A549 (cell line): Measurements from ENCODE around the gene NLRP8. TPM values are rescaled to one million over a fixed set of nuclear protein-coding genes. Genes with fewer than 3 reads are reported as not detected.

Source experiments
- ATAC-seq, 2 experiments: fragments of 200-7000 bp in 1 of 2; fragments of >200 bp in 1 of 2; cut with Nextera tagmentation in 1 of 2; cut with Tn5 transposase in 1 of 2; 3 replicates each; pipeline versions ENCODE4 v1.8.0 to v1.9.1; 2018 to 2020; ENCODE audit warnings: mild to moderate bottlenecking in 1 of 2, moderate library complexity in 1 of 2
- CTCF ChIA-PET: fragments of 300-600 bp; sonication (Branson Sonifier 250); formaldehyde crosslinking; extraction: SDS; loops from one replicate; lab custom pipeline; 2021; ENCODE audit warnings: antibody characterized with exemption, inconsistent platforms; lab: Yijun Ruan, JAX
- POLR2A ChIA-PET: fragments of 350-600 bp; formaldehyde crosslinking; extraction: SDS; loops from one replicate; lab custom pipeline; 2021; ENCODE audit warnings: antibody characterized with exemption, inconsistent platforms; lab: Yijun Ruan, JAX
- DNase-seq, 2 experiments: peaks; one replicate each; pipeline versions ENCODE4 v3.0.0 to v3.0.0-alpha.2; 2011 to 2016; ENCODE audit warnings: low read depth in 1 of 2, low spot score in 1 of 2
- FAIRE-seq: peaks from 2 replicates; lab custom pipeline; 2011; peaks lifted over from hg19 to GRCh38; lab: Jason Lieb, UNC
- H3K27ac ChIP-seq, 2 experiments: fragments of >200 bp; sonication (Bioruptor Twin); formaldehyde crosslinking; 3 replicates each; pipeline ENCODE4 v1.5.1; 2016 to 2017
- H3K4me1 ChIP-seq: fragments of >200 bp; sonication (Bioruptor Twin); formaldehyde crosslinking; 3 replicates; pipeline ENCODE4 v1.6.1; 2016
- H3K4me2 ChIP-seq: fragments of >200 bp; sonication (Bioruptor Twin); formaldehyde crosslinking; 3 replicates; pipeline ENCODE4 v1.6.1; 2016
- H3K4me3 ChIP-seq: fragments of >200 bp; sonication (Bioruptor Twin); formaldehyde crosslinking; 3 replicates; pipeline ENCODE4 v1.5.1; 2016
- H3K9me3 ChIP-seq: fragments of >200 bp; sonication (Bioruptor Twin); formaldehyde crosslinking; 3 replicates; pipeline ENCODE4 v1.6.1; 2016
- CEBPB ChIP-seq, 2 experiments: fragments of >200 bp in 1 of 2; sonication (Bioruptor Twin) in 1 of 2; formaldehyde crosslinking in 1 of 2; IDR thresholded peaks; 2 replicates each; pipeline ENCODE4 v1.6.1; 2012 to 2016
- CHD2 ChIP-seq: fragments of 150-350 bp; IDR thresholded peaks from 2 replicates; pipeline ENCODE4 v1.6.1; 2014; ENCODE audit warnings: low read length; ENCODE audit not compliant: partially characterized antibody
- EHF ChIP-seq: fragments of 250-450 bp; sonication (Bioruptor Pico); IDR thresholded peaks from 2 replicates; pipeline ENCODE4 v1.5.0; 2020; ENCODE audit warnings: mild to moderate bottlenecking
- EHMT2 ChIP-seq: fragments of 200-600 bp; sonication (generic); IDR thresholded peaks from 2 replicates; pipeline ENCODE4 v1.6.1; 2016; ENCODE audit warnings: antibody characterized with exemption, low read depth, mild to moderate bottlenecking, moderate library complexity
- ESRRA ChIP-seq: fragments of 150-350 bp; IDR thresholded peaks from 2 replicates; pipeline ENCODE4 v1.6.1; 2014; ENCODE audit warnings: mild to moderate bottlenecking, low read length, borderline replicate concordance
- FOXS1 ChIP-seq: fragments of 250-450 bp; sonication (Bioruptor Pico); IDR thresholded peaks from 2 replicates; pipeline ENCODE4 v1.5.0; 2020; ENCODE audit warnings: mild to moderate bottlenecking, moderate library complexity
- HOXB5 ChIP-seq: fragments of 250-450 bp; sonication (Bioruptor Pico); IDR thresholded peaks from 2 replicates; pipeline ENCODE4 v1.5.0; 2020; ENCODE audit warnings: mild to moderate bottlenecking, moderate library complexity
- JUN ChIP-seq, 2 experiments: fragments of >200 bp; sonication (Bioruptor Twin); formaldehyde crosslinking; IDR thresholded peaks; 2 replicates in 1 of 2; 3 replicates in 1 of 2; pipeline ENCODE4 v1.6.1; 2016 to 2017
- KDM1A ChIP-seq: fragments of 200-600 bp; sonication (generic); IDR thresholded peaks from 2 replicates; pipeline ENCODE4 v1.6.1; 2016; ENCODE audit warnings: low read depth, mild to moderate bottlenecking
- MAZ ChIP-seq: fragments of 150-350 bp; IDR thresholded peaks from 2 replicates; pipeline ENCODE4 v1.6.1; 2014; ENCODE audit warnings: antibody characterized with exemption, low read depth, low read length, borderline replicate concordance
- MYC ChIP-seq: IDR thresholded peaks from 2 replicates; pipeline ENCODE4 v1.6.1; 2012; ENCODE audit warnings: mild to moderate bottlenecking, inconsistent platforms, low read length, improper control_type of control experiment, borderline replicate concordance
- NPAS2 ChIP-seq: fragments of 250-450 bp; sonication (Bioruptor Pico); IDR thresholded peaks from 2 replicates; pipeline ENCODE4 v1.8.0; 2022; ENCODE audit warnings: mild to moderate bottlenecking, moderate library complexity, borderline replicate concordance
- PHF8 ChIP-seq: fragments of 200-600 bp; sonication (generic); IDR thresholded peaks from 2 replicates; pipeline ENCODE4 v1.6.1; 2016; ENCODE audit warnings: low read depth, mild to moderate bottlenecking, antibody characterized with exemption, moderate library complexity, borderline replicate concordance
- POLR2AphosphoS2 ChIP-seq: conservative IDR thresholded peaks from 2 replicates; pipeline ENCODE4 v1.6.1; 2012; ENCODE audit warnings: low read length, improper control_type of control experiment, inconsistent platforms
- RARB ChIP-seq: fragments of 250-450 bp; sonication (Bioruptor Pico); IDR thresholded peaks from 2 replicates; pipeline ENCODE4 v1.8.0; 2021; ENCODE audit warnings: mild to moderate bottlenecking, moderate library complexity
- RFX5 ChIP-seq: fragments of 450-650 bp; IDR thresholded peaks from 2 replicates; pipeline ENCODE4 v1.7.1; 2014; ENCODE audit warnings: antibody characterized with exemption, mild to moderate bottlenecking, moderate library complexity
- SREBF2 ChIP-seq: fragments of 450-650 bp; IDR thresholded peaks from 2 replicates; pipeline ENCODE4 v1.6.1; 2014; ENCODE audit warnings: mild to moderate bottlenecking, moderate library complexity
- TP53 ChIP-seq: fragments of 250-450 bp; sonication (Bioruptor Pico); IDR thresholded peaks from 2 replicates; pipeline ENCODE4 v1.5.0; 2021; ENCODE audit warnings: mild to moderate bottlenecking, moderate library complexity
- WGBS: methylation state at CpG from one replicate; pipeline ENCODE4 v1.1.6; 2017; ENCODE audit errors: missing lambda C conversion rate; 5-methylcytosine and 5-hydroxymethylcytosine counted together
- polyA plus RNA-seq, 4 experiments: library from polyadenylated mRNA; depleted of rRNA in 3 of 4; stranded (reverse); fragments of >200 nt; fragmentation: RNase III in 1 of 4; extraction: RNeasy Plus Mini Kit Qiagen cat#74134 plus additional on column Dnase treatment in 1 of 4; gene quantifications; 2 replicates in 3 of 4; 3 replicates in 1 of 4; pipeline ENCODE4 v1.2.3, GENCODE V29; 2011 to 2017
- TF ChIP-seq, protein P1 (sequence below): IDR thresholded peaks from 2 replicates; pipeline ENCODE4 v1.6.1; 2012; ENCODE audit warnings: low read depth, borderline replicate concordance
- TF ChIP-seq, protein P2 (sequence below): IDR thresholded peaks from 2 replicates; pipeline ENCODE4 v1.6.1; 2012
- TF ChIP-seq, protein P3 (sequence below): fragments of >200 bp; sonication (Bioruptor Twin); formaldehyde crosslinking; IDR thresholded peaks from 3 replicates; pipeline ENCODE4 v1.5.1; 2016

NLRP8 gene
- polyA plus RNA-seq, 2 of the 4 experiments (the other 2 are of a cell fraction), result not detected

DNA sequence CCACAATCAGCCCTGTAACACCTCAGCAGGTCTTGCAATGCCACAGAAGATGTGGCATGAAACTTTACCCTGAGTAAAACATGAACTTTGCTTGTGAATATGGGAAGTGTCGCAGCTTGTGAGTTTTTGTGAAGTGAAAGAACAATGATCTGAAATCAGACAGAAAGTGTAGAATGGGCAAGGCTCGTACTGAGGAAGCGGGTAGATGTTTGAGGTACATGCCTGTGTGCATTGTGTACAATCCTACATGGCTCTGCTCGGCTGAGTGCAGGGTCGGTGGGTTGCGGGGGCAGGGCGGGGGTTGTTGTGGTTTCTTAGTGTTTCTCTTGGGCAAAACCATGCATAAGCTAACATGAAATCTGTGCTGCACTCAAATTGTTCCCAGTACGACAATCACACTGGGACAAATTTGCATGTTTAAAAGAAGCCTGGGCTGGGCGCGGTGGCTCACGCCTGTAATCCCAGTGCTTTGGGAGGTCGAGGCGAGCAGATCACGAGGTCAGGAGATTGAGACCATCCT lies 16.6 kb upstream of the NLRP8 start:
- peaks cover 5% of the 10 kb centered on the region; the same call in 1 of the 3 replicates for H3K9me3 ChIP-seq
- H3K27ac ChIP-seq, result no peak overlapping the region
- WGBS, result 23% methylated on average over 14 of the region's 14 CpGs
- ATAC-seq (no peak), FAIRE-seq (no peak), DNase-seq (no peak)
- ChIA-PET CTCF (no interaction called here), POLR2A (no interaction called here)
- H3K4me1 ChIP-seq, result no peaks in the 10 kb centered on the region
- H3K4me2 ChIP-seq, result no peak overlapping the region
- TF ChIP-seq EHMT2 (no peak), PHF8 (no peak), KDM1A (no peak), RFX5 (no peak), ESRRA (no peak), POLR2AphosphoS2 (no peak), CHD2 (no peak), HOXB5 (CRISPR knock-in tag) (no peak), SREBF2 (no peak)
- TF ChIP-seq, protein P1, sequence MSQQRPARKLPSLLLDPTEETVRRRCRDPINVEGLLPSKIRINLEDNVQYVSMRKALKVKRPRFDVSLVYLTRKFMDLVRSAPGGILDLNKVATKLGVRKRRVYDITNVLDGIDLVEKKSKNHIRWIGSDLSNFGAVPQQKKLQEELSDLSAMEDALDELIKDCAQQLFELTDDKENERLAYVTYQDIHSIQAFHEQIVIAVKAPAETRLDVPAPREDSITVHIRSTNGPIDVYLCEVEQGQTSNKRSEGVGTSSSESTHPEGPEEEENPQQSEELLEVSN, result no peak
- H3K4me3 ChIP-seq, result no peak overlapping the region

DNA sequence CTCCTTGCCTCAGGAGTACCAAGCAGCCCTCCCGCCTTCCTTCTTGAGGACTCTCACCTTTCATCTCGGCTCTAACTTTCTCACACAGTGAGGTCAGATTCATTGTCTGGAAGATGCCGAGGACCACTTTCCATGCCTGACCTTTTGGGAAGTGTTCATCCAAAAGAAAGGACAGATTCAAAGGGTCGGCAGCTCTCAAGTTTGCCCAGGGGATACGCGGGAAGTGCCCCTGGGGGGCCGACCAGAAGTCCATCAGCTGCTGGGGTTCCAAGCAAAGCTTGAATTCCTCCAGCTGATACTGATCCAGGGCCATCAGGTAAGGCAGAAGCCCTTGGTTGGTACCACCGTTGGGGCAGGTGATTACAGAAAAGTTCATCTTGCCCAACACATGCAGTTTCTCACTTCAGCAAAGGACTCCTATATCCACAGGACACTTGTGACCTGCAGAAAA lies 15.7 kb upstream of the NLRP8 start, which contains the start of gene NLRP13:
NLRP13 (minus strand) TSS at position 401 of the 451 bp plus-strand sequence; CDS start at position 376, 25 bp downstream.
- no peak for FAIRE-seq

DNA sequence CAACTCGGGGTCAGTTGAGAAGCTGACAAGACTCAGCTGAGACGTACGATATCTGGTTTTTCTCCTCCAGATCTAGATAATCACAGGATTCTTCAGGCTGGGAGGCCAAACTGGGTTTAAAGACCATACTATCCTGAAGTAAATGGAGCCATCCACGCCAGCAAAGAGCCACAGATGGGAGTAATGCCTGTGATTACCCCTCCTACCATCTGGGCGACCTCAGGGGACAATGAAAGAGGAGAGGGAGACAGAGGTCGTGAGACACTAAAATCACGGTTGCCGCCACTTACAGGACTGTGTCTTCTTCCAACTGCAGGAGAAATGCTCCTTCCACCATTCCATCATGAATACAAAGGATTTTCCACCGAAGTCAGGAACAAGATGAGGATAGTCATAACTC lies 12.4 kb upstream of the NLRP8 start:
- ChIA-PET CTCF (no interaction called here), POLR2A (no interaction called here)
- Histone ChIP-seq H3K27ac (no peak overlapping the region), H3K4me2 (no peak overlapping the region), H3K4me3 (no peak overlapping the region), H3K4me1 (no peaks in the 10 kb centered on the region), H3K9me3 (peaks cover 13% of the 10 kb centered on the region; the same call in 2 of the 3 replicates)
- no peak for DNase-seq
- 25% methylated on average over 9 of the region's 9 CpGs for WGBS
- no peak for ATAC-seq
- TF ChIP-seq FOXS1 (no peak), MAZ (no peak), EHMT2 (no peak), JUN (IDR thresholded peaks at IDR 0.05) (no peak), MYC (no peak)
- TF ChIP-seq, protein P2, sequence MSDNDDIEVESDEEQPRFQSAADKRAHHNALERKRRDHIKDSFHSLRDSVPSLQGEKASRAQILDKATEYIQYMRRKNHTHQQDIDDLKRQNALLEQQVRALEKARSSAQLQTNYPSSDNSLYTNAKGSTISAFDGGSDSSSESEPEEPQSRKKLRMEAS, result no peak
- FAIRE-seq, result no peak

More for the DNA sequence above, 15.7 kb upstream of the NLRP8 start, which contains the start of gene NLRP13:
- no peak within 1 kb of the TSS for H3K27ac ChIP-seq
- DNase-seq (no peak), ATAC-seq (no peak)
- TF ChIP-seq CEBPB (IDR thresholded peaks at IDR 0.05) (no peak), RARB (CRISPR knock-in tag) (no peak), TP53 (CRISPR knock-in tag) (no peak), NPAS2 (no peak), CHD2 (no peak), EHF (CRISPR knock-in tag) (no peak)
- TF ChIP-seq, protein P3, sequence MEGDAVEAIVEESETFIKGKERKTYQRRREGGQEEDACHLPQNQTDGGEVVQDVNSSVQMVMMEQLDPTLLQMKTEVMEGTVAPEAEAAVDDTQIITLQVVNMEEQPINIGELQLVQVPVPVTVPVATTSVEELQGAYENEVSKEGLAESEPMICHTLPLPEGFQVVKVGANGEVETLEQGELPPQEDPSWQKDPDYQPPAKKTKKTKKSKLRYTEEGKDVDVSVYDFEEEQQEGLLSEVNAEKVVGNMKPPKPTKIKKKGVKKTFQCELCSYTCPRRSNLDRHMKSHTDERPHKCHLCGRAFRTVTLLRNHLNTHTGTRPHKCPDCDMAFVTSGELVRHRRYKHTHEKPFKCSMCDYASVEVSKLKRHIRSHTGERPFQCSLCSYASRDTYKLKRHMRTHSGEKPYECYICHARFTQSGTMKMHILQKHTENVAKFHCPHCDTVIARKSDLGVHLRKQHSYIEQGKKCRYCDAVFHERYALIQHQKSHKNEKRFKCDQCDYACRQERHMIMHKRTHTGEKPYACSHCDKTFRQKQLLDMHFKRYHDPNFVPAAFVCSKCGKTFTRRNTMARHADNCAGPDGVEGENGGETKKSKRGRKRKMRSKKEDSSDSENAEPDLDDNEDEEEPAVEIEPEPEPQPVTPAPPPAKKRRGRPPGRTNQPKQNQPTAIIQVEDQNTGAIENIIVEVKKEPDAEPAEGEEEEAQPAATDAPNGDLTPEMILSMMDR, result no peak
- H3K9me3 ChIP-seq, result peaks cover 5% of the 10 kb centered on the region; the same call in 1 of the 3 replicates
- 30% methylated on average over 8 of the region's 8 CpGs for WGBS
- ChIA-PET POLR2A (no interaction called here), CTCF (no interaction called here)
- H3K4me2 ChIP-seq, result no peak within 1 kb of the TSS
- H3K4me1 ChIP-seq, result no peaks in the 10 kb centered on the region
- H3K4me3 ChIP-seq, result no peak within 1 kb of the TSS
